ENCODE results near the gene TXNRD2.

Gene TXNRD2

GRCh38 chr22:19866665-19867009 lies 75.0 kb downstream of the TXNRD2 start:
- TF ChIP-seq CTCF (IDR thresholded peaks at IDR 0.05; ENCODE audit: borderline replicate concordance, insufficient read depth, low read depth, low read length): no peak
- no peak overlapping the region for H3K4me3 ChIP-seq (ENCODE audit: low read depth, low read length)

- H3K4me3 ChIP-seq (ENCODE audit: low read depth, low read length): no peak overlapping the region
- no peak for TF ChIP-seq CTCF (IDR thresholded peaks at IDR 0.05; ENCODE audit: borderline replicate concordance, insufficient read depth, low read depth, low read length)
These were observed 76.3 kb downstream of the TXNRD2 start for GRCh38 chr22:19865141-19865829.

- TF ChIP-seq CTCF (IDR thresholded peaks at IDR 0.05; ENCODE audit: borderline replicate concordance, insufficient read depth, low read depth, low read length): no peak
- no peak overlapping the region for H3K4me3 ChIP-seq (ENCODE audit: low read depth, low read length)
These were observed 77.0 kb downstream of the TXNRD2 start for GRCh38 chr22:19864538-19865106.

- TF ChIP-seq CTCF (IDR thresholded peaks at IDR 0.05; ENCODE audit: borderline replicate concordance, insufficient read depth, low read depth, low read length): no peak
- no peak overlapping the region for H3K4me3 ChIP-seq (ENCODE audit: low read depth, low read length)
These were observed 78.0 kb downstream of the TXNRD2 start for GRCh38 chr22:19863571-19863970.

- TF ChIP-seq CTCF (IDR thresholded peaks at IDR 0.05; ENCODE audit: borderline replicate concordance, insufficient read depth, low read depth, low read length): no peak
- no peak overlapping the region for H3K4me3 ChIP-seq (ENCODE audit: low read depth, low read length)
These were observed 78.9 kb downstream of the TXNRD2 start for GRCh38 chr22:19862619-19863246.

GRCh38 chr22:19859861-19860510 lies 81.6 kb downstream of the TXNRD2 start:
- H3K4me3 ChIP-seq (ENCODE audit: low read depth, low read length): no peak overlapping the region
- TF ChIP-seq CTCF (IDR thresholded peaks at IDR 0.05; ENCODE audit: borderline replicate concordance, insufficient read depth, low read depth, low read length): no peak
